Neutrophil (primary cell): ENCODE results near the gene TJP3.

Source experiments
- H3K27ac ChIP-seq: fragments of 200-600 bp; sonication (generic); 2 replicates; pipeline ENCODE4 v1.5.1; 2016; ENCODE audit warnings: mild to moderate bottlenecking, moderate library complexity
- H3K27me3 ChIP-seq: fragments of 200-600 bp; sonication (generic); 2 replicates; pipeline ENCODE4 v1.6.0; 2016; ENCODE audit warnings: mild to moderate bottlenecking
- H3K36me3 ChIP-seq: fragments of 200-600 bp; sonication (generic); 2 replicates; pipeline ENCODE4 v1.5.1; 2017
- H3K4me1 ChIP-seq, 2 experiments: fragments of 200-600 bp in 1 of 2; sonication (generic) in 1 of 2; 1 replicate in 1 of 2; 2 replicates in 1 of 2; pipeline versions ENCODE4 v1.5.1 to v1.6.1; 2013 to 2016; ENCODE audit warnings: low read depth in 1 of 2, low read length in 1 of 2, mild to moderate bottlenecking in 1 of 2, moderate library complexity in 1 of 2; ENCODE audit not compliant: control insufficient read depth in 1 of 2, insufficient read depth in 1 of 2
- H3K4me3 ChIP-seq, 2 experiments: fragments of 200-600 bp in 1 of 2; sonication (generic) in 1 of 2; 1 replicate in 1 of 2; 2 replicates in 1 of 2; pipeline ENCODE4 v1.5.1; 2013 to 2016; ENCODE audit warnings: low read depth in 1 of 2, low read length in 1 of 2, mild to moderate bottlenecking in 1 of 2, moderate library complexity in 1 of 2
- H3K9me3 ChIP-seq: fragments of 200-600 bp; sonication (generic); 2 replicates; pipeline ENCODE4 v1.5.1; 2016
- CTCF ChIP-seq: fragments of 200-600 bp; sonication (generic); IDR thresholded peaks from 2 replicates; pipeline ENCODE4 v1.5.1; 2016; ENCODE audit warnings: antibody characterized with exemption

The TJP3 gene

GRCh38 chr19:3788996-3789778 lies 81.0 kb downstream of the TJP3 start:
- Histone ChIP-seq H3K36me3 (no peaks in the 10 kb centered on the region), H3K4me1 (peaks cover 13 to 15% of the 10 kb centered on the region in 2 experiments), H3K4me3 (no peak overlapping the region), H3K27me3 (peaks cover 65% of the 10 kb centered on the region), H3K9me3 (no peaks in the 10 kb centered on the region), H3K27ac (no peak overlapping the region)
- no peak for TF ChIP-seq CTCF

- no peaks in the 10 kb centered on the region for H3K36me3 ChIP-seq
- H3K4me3 ChIP-seq: no peak overlapping the region
- no peak overlapping the region for H3K27ac ChIP-seq
- H3K27me3 ChIP-seq: peaks cover 54% of the 10 kb centered on the region
- no peak for TF ChIP-seq CTCF
- H3K9me3 ChIP-seq: no peaks in the 10 kb centered on the region
- H3K4me1 ChIP-seq: peaks cover 7 to 9% of the 10 kb centered on the region in 2 experiments
Measured at GRCh38 chr19:3790209-3790734, 82.1 kb downstream of the TJP3 start.

- no peak for TF ChIP-seq CTCF
- no peaks in the 10 kb centered on the region for H3K9me3 ChIP-seq
- peaks cover under 1 to 2% of the 10 kb centered on the region in 2 experiments for H3K4me1 ChIP-seq
- H3K4me3 ChIP-seq: no peak overlapping the region
- H3K27me3 ChIP-seq: peaks cover 47% of the 10 kb centered on the region
- no peaks in the 10 kb centered on the region for H3K36me3 ChIP-seq
- H3K27ac ChIP-seq: no peak overlapping the region
Measured at GRCh38 chr19:3790941-3791340, 82.8 kb downstream of the TJP3 start.

DNA sequence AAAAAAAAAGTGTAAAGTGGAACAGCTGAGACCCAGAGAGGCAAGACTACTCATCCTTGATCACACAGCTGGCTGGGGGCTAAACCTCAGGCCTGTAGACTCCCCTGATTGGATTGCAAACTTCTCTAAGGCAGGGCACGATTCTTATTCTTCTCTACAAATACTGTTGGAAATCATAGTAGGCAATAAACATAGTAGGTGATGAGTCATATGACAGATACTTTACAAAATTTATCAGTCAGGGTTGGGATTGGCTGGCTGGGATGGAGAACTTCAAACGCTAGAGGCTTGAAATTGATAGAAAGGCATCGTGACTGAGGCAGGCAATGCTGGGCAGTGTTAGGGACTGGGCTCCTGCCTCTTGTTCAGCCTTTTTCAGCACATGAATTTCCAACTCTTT lies 83.9 kb downstream of the TJP3 start:
- Histone ChIP-seq H3K4me1 (no peaks in the 10 kb centered on the region), H3K27ac (no peak overlapping the region), H3K36me3 (no peaks in the 10 kb centered on the region), H3K27me3 (peaks cover 36% of the 10 kb centered on the region), H3K9me3 (no peaks in the 10 kb centered on the region), H3K4me3 (no peak overlapping the region)
- no peak for TF ChIP-seq CTCF

DNA sequence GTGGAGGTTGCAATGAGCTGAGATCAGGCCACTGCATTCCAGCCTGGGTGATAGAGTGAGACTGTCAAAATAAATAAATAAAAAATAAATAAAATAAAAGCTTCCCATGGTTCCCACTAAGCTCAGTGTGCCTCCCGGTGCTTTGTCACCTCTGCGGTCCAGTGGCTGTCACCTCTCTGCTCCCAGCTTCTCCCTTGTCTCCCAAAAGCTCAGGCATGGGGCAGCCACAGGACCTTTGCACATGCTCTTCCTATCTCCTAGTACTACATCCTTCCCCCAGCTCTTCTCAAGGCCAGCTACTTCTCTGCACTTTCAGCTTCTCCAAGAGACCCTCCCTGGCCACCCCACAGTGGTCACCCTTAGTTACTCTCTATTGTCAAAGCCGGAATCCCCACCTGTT lies 85.6 kb downstream of the TJP3 start:
- Histone ChIP-seq H3K4me3 (no peak overlapping the region), H3K9me3 (no peaks in the 10 kb centered on the region), H3K4me1 (no peaks in the 10 kb centered on the region), H3K27me3 (peaks cover 30% of the 10 kb centered on the region), H3K27ac (no peak overlapping the region), H3K36me3 (no peaks in the 10 kb centered on the region)
- TF ChIP-seq CTCF: no peak
